GM18867 (cell line): ENCODE results near the gene AMZ2.
"Not testable (repeated sequence)": the region's sequence is repeated elsewhere in the genome, so short reads cannot be mapped to it uniquely, and the experiment has no call there.

ENCODE experiments used
- ATAC-seq: cut with Tn5 transposase; IDR thresholded peaks from one replicate; pipeline ENCODE4 v1.9.1; 2021; ENCODE audit warnings: mild to moderate bottlenecking, moderate library complexity; ENCODE audit not compliant: unreplicated experiment

AMZ2 gene, protein sequence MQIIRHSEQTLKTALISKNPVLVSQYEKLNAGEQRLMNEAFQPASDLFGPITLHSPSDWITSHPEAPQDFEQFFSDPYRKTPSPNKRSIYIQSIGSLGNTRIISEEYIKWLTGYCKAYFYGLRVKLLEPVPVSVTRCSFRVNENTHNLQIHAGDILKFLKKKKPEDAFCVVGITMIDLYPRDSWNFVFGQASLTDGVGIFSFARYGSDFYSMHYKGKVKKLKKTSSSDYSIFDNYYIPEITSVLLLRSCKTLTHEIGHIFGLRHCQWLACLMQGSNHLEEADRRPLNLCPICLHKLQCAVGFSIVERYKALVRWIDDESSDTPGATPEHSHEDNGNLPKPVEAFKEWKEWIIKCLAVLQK

DNA sequence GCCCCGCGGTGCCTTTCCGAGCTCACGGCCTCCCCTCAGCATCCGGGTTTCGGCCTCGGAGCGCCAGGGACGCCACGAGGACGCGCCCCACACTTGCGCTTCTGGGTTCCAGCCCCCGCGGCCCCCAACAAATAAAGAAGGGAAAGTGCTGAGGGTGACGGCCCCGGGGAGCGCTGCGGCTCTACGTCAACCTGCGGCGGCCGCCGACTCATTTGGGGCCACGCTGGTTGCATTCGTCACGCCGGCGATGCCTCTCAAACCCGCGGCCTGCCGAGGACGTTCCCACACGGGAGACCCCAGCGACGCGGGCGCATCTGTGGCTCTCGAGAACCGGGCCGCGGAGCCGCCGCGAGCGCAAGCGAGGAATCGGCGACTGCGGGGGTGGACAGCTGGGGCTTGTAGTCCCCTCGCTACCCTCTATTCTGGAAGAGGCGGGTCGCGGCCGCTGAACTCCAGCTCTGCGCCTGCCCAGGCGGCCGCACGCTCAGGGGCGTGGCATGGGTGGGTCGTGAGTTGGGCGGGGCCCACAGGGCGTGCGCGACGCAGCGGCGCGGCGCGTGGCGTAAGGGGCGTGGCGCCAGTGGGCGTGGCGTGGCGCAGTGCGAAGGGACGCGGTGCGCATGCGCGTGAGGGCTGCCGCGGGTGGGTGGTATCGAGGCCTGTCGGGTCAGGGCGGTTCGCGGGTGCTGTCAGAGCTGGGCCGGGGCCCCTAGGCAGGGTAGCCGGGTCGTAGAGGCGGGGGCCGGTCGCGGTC is at the start of gene AMZ2:
TSS of gene AMZ2 (plus strand) at position 599 of the 754 bp plus-strand sequence. CDS start 2,145 bp downstream, outside the sequence.
- peak; percentile 87 for ATAC-seq

DNA sequence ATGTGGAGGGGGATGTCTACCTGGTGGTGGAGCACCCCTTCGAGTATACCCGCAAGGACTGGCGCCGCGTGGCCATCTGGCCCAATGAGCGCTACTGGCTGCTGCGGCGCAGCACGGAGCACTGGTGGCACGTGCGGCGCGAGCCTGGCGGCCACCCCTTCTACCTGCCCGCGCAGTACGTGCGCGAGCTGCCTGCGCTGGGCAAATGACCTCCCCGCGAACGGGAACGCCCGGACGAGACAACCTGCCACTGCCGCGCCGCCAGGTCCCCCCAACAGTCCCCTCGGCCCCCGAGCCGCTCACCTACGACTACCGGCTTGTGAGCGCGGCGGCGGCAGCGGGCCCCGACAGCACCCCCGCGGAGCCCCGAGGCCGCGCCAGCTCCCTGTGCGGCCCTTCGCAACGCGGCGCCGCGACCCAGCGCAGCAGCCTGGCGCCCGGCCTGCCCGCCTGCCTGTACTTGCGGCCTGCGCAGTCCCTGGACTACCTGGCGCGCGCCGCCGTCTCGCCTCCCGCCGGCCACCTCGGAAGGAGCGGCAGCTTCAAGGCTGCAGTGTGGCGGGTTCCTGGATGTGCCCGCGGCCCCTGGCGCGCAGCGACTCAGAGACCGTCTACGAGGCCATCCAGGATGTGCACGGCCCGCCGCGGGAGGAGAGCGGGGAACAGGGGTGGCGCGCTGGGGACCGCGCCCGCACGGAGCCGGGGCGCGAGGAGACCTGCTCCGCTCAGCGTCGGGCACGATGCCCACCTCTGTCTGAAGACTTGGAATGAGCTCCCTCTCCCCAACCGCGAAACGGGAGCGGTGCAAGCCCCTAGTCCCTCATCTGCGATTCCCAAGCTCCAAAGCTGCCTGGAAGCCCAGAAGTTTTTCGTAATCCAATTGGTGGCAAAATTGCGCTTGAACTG is 48.7 kb upstream of the AMZ2 start:
- no peak for ATAC-seq

DNA sequence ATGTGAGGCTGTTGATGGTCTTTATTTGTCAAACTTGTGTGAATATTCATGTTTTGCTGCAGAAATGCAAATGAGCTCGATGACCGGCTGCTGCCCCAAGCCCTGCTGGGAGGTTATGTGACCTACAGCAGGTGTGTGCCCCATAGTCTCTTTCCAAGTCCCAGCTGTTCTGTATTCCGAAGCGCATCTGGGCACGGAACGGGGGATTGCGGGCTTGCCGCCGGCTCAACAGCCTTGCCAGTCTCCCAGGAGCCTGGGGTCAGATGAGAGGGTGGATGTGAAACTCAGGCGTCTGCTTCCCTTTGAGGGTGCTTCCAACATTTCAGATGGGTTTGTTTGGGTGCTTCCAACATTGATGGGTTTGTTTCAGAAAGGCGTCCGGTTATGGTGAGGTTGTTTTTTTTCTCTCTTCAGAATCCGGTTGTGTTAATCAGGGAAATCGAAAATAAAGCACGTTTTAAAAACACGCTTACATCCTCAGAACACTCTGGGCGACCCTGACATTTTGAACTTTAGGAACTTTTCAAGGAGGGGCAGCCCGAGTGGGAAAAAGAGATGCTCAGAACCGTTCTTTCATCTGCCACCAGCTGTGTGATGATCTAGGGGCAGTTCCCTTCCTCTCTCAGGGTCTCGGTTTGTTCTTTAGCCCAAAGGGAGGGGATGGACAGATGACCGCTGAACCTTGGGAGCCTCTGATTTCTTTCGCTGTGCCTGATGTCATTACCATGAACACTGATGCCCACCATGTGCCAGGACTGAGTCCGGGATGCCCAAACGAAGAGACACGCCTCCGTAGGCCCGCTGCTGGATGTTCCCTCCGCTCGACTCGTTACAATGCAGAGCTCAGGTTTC is 47.8 kb upstream of the AMZ2 start:
- ATAC-seq = no peak

DNA sequence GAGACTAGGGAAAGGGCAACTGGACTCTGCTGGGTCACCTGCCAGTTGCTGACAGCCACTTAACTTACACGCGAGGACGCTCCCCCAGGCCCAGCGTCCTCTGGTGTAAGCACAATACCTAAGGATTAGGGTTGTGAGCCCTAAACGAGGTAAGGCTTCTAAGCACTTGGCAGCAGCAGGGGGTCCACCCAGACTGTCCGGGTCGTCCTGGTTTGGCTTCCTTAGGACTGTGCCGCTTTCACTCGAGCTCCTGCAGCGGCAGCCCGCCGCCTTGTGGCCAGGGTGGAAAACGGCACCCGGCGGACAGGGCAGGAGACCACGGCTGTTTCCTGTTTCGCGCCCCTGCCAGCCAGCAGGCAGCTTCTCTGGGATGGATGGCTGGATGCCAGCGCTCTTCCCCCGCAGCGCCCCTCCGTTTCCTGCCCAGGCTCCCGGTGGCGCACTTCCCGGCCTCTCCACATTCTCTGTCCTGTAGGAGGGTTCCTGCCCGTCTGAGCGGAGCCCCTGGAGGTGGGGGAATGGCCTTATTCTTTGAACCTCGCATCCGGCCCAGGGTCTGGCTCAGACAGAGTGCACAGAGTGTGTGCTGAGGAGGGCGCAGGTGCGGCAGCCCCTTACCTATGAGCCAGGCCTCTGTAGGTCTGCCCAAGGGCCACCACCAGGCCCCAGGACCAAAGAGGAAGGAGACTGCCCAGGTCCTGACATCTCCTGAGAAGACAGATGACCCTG is 47.0 kb upstream of the AMZ2 start:
- ATAC-seq = peak; percentile 33

DNA sequence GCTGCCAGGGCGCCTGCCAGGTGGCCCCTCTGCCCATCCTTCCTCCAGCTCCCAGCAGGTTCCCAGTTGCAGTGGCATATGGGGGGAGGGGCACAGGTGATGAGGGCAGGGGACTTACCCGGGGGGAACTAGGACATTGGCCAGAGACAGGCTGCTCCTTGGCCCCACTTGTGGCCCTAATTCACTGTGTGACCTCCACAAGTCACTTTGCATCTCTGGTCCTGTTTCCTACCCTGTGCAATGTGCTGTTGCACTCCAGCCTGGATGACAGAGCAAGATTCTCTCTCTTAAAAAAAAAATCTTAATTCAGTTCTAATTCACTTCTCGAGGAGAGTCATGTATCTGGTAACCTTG is 46.4 kb upstream of the AMZ2 start:
- ATAC-seq = not testable (repeated sequence)

DNA sequence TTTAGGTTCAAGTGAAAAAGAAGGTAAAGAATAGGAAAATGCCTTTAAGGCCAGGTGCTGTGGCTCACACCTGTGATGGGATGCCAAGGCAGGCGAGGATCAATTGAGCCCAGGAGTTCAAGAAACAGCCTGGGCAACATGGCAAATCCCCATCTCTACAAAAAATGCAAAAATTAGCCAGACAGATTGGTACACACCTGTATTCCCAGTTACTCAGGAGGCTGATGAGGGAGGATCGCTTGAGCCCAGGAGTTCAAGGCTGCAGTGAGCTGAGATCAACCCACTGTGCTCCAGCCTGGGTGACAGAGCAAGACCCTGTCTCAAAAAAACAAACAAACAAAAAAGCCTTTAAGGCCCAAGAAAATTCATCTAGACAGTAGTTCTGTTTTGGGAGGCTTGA is 45.5 kb upstream of the AMZ2 start:
- not testable (repeated sequence) for ATAC-seq

DNA sequence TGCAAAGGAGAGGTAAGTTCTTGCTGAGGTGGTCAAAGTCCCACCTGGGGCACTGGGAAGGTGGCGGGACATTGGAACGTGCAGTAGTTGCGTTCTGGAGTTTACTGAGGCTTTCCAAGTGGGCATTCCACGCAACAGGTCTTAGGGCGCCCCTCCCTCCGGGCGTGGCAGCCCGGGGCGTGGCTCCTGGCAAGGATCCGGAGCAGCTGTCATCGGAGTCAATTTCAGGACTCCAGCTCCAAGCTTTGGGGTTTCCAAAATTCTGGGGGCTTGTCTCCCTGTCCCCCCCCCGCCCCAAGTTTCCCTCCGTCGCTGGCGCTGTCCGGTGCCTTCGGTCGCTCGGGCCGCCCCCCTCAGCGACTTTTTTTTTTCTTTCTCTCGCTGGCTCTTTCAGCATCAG is 43.1 kb upstream of the AMZ2 start:
- ATAC-seq = peak; percentile 24

GRCh38 chr17:68205251-68205807 is 42.5 kb upstream of the AMZ2 start:
- ATAC-seq = peak; percentile 83

- ATAC-seq = peak; percentile 28
These were observed 41.8 kb upstream of the AMZ2 start for GRCh38 chr17:68205808-68206720.

DNA sequence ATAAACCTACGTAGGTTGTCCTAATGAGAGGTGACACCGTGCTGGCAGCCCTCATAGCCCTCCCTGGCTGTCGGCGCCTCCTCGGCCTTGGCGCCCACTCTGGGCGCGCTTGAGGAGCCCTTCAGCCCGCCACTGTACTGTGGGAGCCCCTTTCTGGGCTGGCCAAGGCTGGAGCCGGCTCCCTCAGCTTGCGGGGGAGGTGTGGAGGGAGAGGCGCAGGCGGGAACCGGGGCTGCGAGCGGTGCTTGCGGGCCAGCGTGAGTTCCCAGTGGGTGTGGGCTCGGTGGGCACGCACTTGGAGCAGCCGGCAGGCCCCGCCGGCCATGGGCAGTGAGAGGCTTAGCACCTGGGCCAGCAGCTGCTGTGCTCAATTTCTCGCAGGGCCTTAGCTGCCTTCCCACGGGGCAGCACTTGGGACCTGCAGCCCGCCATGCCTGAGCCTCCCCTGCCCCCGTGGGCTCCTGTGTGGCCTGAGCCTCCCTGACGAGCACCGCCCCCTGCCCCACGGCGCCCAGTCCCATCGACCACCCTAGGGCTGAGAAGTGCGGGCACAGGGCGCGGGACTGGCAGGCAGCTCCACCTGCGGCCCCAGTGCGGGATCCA is 40.1 kb upstream of the AMZ2 start:
- no peak for ATAC-seq

DNA sequence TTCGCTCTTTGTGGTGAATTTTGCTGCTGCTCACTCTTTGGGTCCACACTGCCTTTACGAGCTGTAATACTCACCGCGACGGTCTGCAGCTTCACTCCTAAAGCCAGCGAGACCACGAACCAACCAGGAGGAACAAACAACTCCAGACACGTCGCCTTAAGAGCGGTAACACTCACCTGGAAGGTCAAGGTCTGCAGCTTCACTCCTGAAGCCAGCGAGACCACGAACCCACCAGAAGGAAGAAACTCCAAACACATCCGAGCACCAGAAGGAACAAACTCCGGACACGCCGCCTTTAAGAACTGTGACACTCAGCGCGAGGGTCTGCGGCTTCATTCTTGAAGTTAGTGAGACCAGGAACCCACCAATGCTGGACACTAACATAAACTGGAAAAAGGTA is 39.2 kb upstream of the AMZ2 start:
- ATAC-seq = not testable (repeated sequence)

- not testable (repeated sequence) for ATAC-seq
These were observed 38.5 kb upstream of the AMZ2 start for GRCh38 chr17:68209191-68209900.

GRCh38 chr17:68210570-68211315 is 37.1 kb upstream of the AMZ2 start:
- no peak for ATAC-seq

DNA sequence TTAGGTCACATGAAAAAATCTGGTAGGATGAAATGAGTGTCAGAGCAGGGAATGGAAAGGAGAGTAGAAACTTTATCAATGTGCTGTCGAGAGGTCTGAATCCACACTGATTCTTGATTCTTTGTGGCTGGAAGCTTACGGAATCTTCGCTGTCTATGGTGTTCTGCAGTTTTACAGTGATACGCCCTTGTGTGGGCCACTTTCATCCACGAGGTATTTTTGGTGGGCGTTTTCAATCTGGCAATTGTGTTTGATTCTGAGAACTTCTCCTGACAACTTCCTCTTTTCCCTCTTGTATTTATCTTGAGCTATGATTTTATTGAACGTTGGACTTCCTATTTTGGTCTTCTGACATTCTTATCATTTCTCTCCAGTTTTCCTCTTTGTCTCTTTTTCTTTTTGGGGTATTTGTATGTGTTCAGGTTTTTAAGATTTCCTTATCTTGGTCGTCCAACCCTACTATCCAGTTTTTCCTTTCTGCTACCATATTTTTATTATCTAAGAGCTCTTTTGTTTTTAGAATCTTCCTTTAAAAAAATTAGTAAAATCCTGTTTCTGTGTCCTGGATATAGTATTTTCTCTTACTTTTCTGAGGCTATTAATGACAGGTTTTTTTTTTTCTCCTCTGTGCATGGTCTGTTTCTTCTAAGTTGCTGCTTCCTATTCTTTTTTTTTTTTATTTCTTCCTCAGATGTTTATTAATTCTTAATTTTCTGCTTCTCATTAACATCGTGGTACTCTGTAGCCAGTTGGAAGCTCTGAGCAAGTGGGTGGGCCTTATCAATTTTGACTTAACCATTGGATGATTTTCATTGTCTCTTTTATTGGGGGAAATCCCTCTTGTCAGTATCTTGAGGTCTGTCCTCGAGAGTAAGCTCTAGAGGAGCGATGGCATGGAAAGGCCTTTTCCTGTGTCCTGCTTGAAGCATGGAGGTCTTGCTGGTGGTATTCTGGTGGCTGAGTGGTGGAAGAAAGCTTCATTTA is 34.1 kb upstream of the AMZ2 start:
- not testable (repeated sequence) for ATAC-seq

DNA sequence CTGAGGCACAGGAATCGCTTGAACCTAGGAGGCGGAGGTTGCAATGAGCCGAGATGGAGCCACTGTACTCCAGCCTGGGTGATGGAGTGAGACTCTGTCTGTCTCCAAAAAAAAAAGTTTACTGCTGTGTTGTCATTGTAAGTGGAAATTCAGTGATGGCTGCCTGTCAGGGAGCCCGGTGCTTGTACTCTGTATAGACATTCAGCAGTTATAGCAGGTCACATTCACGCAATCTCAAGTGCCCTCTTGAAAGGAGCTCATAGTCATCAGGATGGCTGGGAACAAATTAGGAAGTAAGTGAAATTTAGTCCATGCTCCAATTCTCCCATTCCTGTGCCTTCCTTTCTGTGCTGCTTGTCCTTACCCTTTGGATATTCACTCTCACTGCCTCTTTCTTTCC is 32.4 kb upstream of the AMZ2 start:
- ATAC-seq = not testable (repeated sequence)
